ENCODE measurements around the gene PRKAG2.
"Not testable (repeated sequence)": the region's sequence is repeated elsewhere in the genome, so short reads cannot be mapped to it uniquely, and the experiment has no call there.

PRKAG2 gene

GRCh38 chr7:151573046-151573445 lies 303.9 kb downstream of the PRKAG2 start:
- not testable (repeated sequence) for H3K27ac ChIP-seq (ENCODE audit: low read length); H3K9ac ChIP-seq (ENCODE audit: low read length in 2 of 2); H3K27me3 ChIP-seq (ENCODE audit: control insufficient read depth in 1 of 2, insufficient read depth in 2 of 2, low read length in 2 of 2); H3K9me3 ChIP-seq (ENCODE audit: control insufficient read depth in 2 of 2, low read length in 2 of 2); H3K4me1 ChIP-seq (ENCODE audit: control insufficient read depth, insufficient read depth, low read length); H3K4me3 ChIP-seq (ENCODE audit: low read length in 2 of 2)
- H3K36me3 ChIP-seq (ENCODE audit: control insufficient read depth in 2 of 2, insufficient read depth in 2 of 2, low read length in 2 of 2) = peaks cover 13 to 17% of the 10 kb centered on the region in 2 donors

GRCh38 chr7:151572136-151572535 lies 304.8 kb downstream of the PRKAG2 start:
- H3K27me3 ChIP-seq (ENCODE audit: control insufficient read depth in 1 of 2, insufficient read depth in 2 of 2, low read length in 2 of 2) = no peaks in the 10 kb centered on the region

GRCh38 chr7:151571471-151571870 lies 305.4 kb downstream of the PRKAG2 start:
- Histone ChIP-seq H3K4me1 (ENCODE audit: control insufficient read depth, insufficient read depth, low read length) (peaks cover 10% of the 10 kb centered on the region), H3K9ac (ENCODE audit: low read length in 2 of 2) (no peak overlapping the region), H3K27ac (ENCODE audit: low read length) (no peak overlapping the region), H3K9me3 (ENCODE audit: control insufficient read depth in 2 of 2, low read length in 2 of 2) (no peaks in the 10 kb centered on the region), H3K36me3 (ENCODE audit: control insufficient read depth in 2 of 2, insufficient read depth in 2 of 2, low read length in 2 of 2) (peaks cover 13 to 17% of the 10 kb centered on the region in 2 donors), H3K4me3 (ENCODE audit: low read length in 2 of 2) (no peak overlapping the region), H3K27me3 (ENCODE audit: control insufficient read depth in 1 of 2, insufficient read depth in 2 of 2, low read length in 2 of 2) (no peaks in the 10 kb centered on the region)

More at GRCh38 chr7:151572136-151572535, 304.8 kb downstream of the PRKAG2 start:
- H3K4me1 ChIP-seq (ENCODE audit: control insufficient read depth, insufficient read depth, low read length) = peaks cover 3% of the 10 kb centered on the region
- H3K9me3 ChIP-seq (ENCODE audit: control insufficient read depth in 2 of 2, low read length in 2 of 2) = no peaks in the 10 kb centered on the region
- no peak overlapping the region for H3K27ac ChIP-seq (ENCODE audit: low read length)
- no peak overlapping the region for H3K4me3 ChIP-seq (ENCODE audit: low read length in 2 of 2)
- H3K36me3 ChIP-seq (ENCODE audit: control insufficient read depth in 2 of 2, insufficient read depth in 2 of 2, low read length in 2 of 2) = peaks cover 13 to 17% of the 10 kb centered on the region in 2 donors
- no peak overlapping the region for H3K9ac ChIP-seq (ENCODE audit: low read length in 2 of 2)

GRCh38 chr7:151570366-151570915 lies 306.5 kb downstream of the PRKAG2 start:
- Histone ChIP-seq H3K4me3 (ENCODE audit: low read length in 2 of 2) (no peak overlapping the region), H3K9ac (ENCODE audit: low read length in 2 of 2) (no peak overlapping the region), H3K27ac (ENCODE audit: low read length) (no peak overlapping the region), H3K9me3 (ENCODE audit: control insufficient read depth in 2 of 2, low read length in 2 of 2) (no peaks in the 10 kb centered on the region), H3K27me3 (ENCODE audit: control insufficient read depth in 1 of 2, insufficient read depth in 2 of 2, low read length in 2 of 2) (no peaks in the 10 kb centered on the region), H3K4me1 (ENCODE audit: control insufficient read depth, insufficient read depth, low read length) (peaks cover 10% of the 10 kb centered on the region), H3K36me3 (ENCODE audit: control insufficient read depth in 2 of 2, insufficient read depth in 2 of 2, low read length in 2 of 2) (peaks cover 15 to 17% of the 10 kb centered on the region in 2 donors)

- no peak overlapping the region for H3K27ac ChIP-seq (ENCODE audit: low read length)
- H3K4me3 ChIP-seq (ENCODE audit: low read length in 2 of 2) = no peak overlapping the region
- peaks cover 10% of the 10 kb centered on the region for H3K4me1 ChIP-seq (ENCODE audit: control insufficient read depth, insufficient read depth, low read length)
- no peaks in the 10 kb centered on the region for H3K9me3 ChIP-seq (ENCODE audit: control insufficient read depth in 2 of 2, low read length in 2 of 2)
- H3K27me3 ChIP-seq (ENCODE audit: control insufficient read depth in 1 of 2, insufficient read depth in 2 of 2, low read length in 2 of 2) = no peaks in the 10 kb centered on the region
- H3K9ac ChIP-seq (ENCODE audit: low read length in 2 of 2) = no peak overlapping the region
- peaks cover 20 to 21% of the 10 kb centered on the region in 2 donors for H3K36me3 ChIP-seq (ENCODE audit: control insufficient read depth in 2 of 2, insufficient read depth in 2 of 2, low read length in 2 of 2)
These were observed 307.7 kb downstream of the PRKAG2 start for GRCh38 chr7:151568956-151569940.

- H3K27ac ChIP-seq (ENCODE audit: low read length) = no peak overlapping the region
- no peaks in the 10 kb centered on the region for H3K27me3 ChIP-seq (ENCODE audit: control insufficient read depth in 1 of 2, insufficient read depth in 2 of 2, low read length in 2 of 2)
- H3K4me1 ChIP-seq (ENCODE audit: control insufficient read depth, insufficient read depth, low read length) = peaks cover 10% of the 10 kb centered on the region
- H3K36me3 ChIP-seq (ENCODE audit: control insufficient read depth in 2 of 2, insufficient read depth in 2 of 2, low read length in 2 of 2) = peaks cover 25 to 26% of the 10 kb centered on the region in 2 donors
- no peaks in the 10 kb centered on the region for H3K9me3 ChIP-seq (ENCODE audit: control insufficient read depth in 2 of 2, low read length in 2 of 2)
- H3K9ac ChIP-seq (ENCODE audit: low read length in 2 of 2) = no peak overlapping the region
- no peak overlapping the region for H3K4me3 ChIP-seq (ENCODE audit: low read length in 2 of 2)
These were observed 310.0 kb downstream of the PRKAG2 start for GRCh38 chr7:151566897-151567320.

- Histone ChIP-seq H3K27me3 (ENCODE audit: control insufficient read depth in 1 of 2, insufficient read depth in 2 of 2, low read length in 2 of 2) (no peaks in the 10 kb centered on the region), H3K36me3 (ENCODE audit: control insufficient read depth in 2 of 2, insufficient read depth in 2 of 2, low read length in 2 of 2) (peaks cover 24 to 26% of the 10 kb centered on the region in 2 donors), H3K27ac (ENCODE audit: low read length) (no peak overlapping the region), H3K4me3 (ENCODE audit: low read length in 2 of 2) (no peak overlapping the region), H3K9ac (ENCODE audit: low read length in 2 of 2) (no peak overlapping the region), H3K4me1 (ENCODE audit: control insufficient read depth, insufficient read depth, low read length) (peaks cover 10% of the 10 kb centered on the region), H3K9me3 (ENCODE audit: control insufficient read depth in 2 of 2, low read length in 2 of 2) (no peaks in the 10 kb centered on the region)
These were observed 311.4 kb downstream of the PRKAG2 start for GRCh38 chr7:151565541-151565940.

- Histone ChIP-seq H3K4me1 (ENCODE audit: control insufficient read depth, insufficient read depth, low read length) (no peaks in the 10 kb centered on the region), H3K27me3 (ENCODE audit: control insufficient read depth in 1 of 2, insufficient read depth in 2 of 2, low read length in 2 of 2) (no peaks in the 10 kb centered on the region), H3K4me3 (ENCODE audit: low read length in 2 of 2) (no peak overlapping the region), H3K36me3 (ENCODE audit: control insufficient read depth in 2 of 2, insufficient read depth in 2 of 2, low read length in 2 of 2) (peaks cover 46 to 49% of the 10 kb centered on the region in 2 donors), H3K9me3 (ENCODE audit: control insufficient read depth in 2 of 2, low read length in 2 of 2) (no peaks in the 10 kb centered on the region), H3K9ac (ENCODE audit: low read length in 2 of 2) (no peak overlapping the region), H3K27ac (ENCODE audit: low read length) (no peak overlapping the region)
These were observed 316.7 kb downstream of the PRKAG2 start for GRCh38 chr7:151560243-151560642.

GRCh38 chr7:151559557-151560183 lies 317.2 kb downstream of the PRKAG2 start:
- H3K27me3 ChIP-seq (ENCODE audit: control insufficient read depth in 1 of 2, insufficient read depth in 2 of 2, low read length in 2 of 2) = no peaks in the 10 kb centered on the region
- no peak overlapping the region for H3K9ac ChIP-seq (ENCODE audit: low read length in 2 of 2)
- peaks cover 44 to 46% of the 10 kb centered on the region in 2 donors for H3K36me3 ChIP-seq (ENCODE audit: control insufficient read depth in 2 of 2, insufficient read depth in 2 of 2, low read length in 2 of 2)
- no peak overlapping the region for H3K27ac ChIP-seq (ENCODE audit: low read length)
- H3K4me1 ChIP-seq (ENCODE audit: control insufficient read depth, insufficient read depth, low read length) = no peaks in the 10 kb centered on the region
- H3K9me3 ChIP-seq (ENCODE audit: control insufficient read depth in 2 of 2, low read length in 2 of 2) = no peaks in the 10 kb centered on the region
- H3K4me3 ChIP-seq (ENCODE audit: low read length in 2 of 2) = no peak overlapping the region

- Histone ChIP-seq H3K36me3 (ENCODE audit: control insufficient read depth in 2 of 2, insufficient read depth in 2 of 2, low read length in 2 of 2) (peaks cover 35 to 39% of the 10 kb centered on the region in 2 donors), H3K9me3 (ENCODE audit: control insufficient read depth in 2 of 2, low read length in 2 of 2) (no peaks in the 10 kb centered on the region), H3K27me3 (ENCODE audit: control insufficient read depth in 1 of 2, insufficient read depth in 2 of 2, low read length in 2 of 2) (no peaks in the 10 kb centered on the region), H3K4me3 (ENCODE audit: low read length in 2 of 2) (no peak overlapping the region), H3K27ac (ENCODE audit: low read length) (no peak overlapping the region), H3K9ac (ENCODE audit: low read length in 2 of 2) (no peak overlapping the region), H3K4me1 (ENCODE audit: control insufficient read depth, insufficient read depth, low read length) (no peaks in the 10 kb centered on the region)
These were observed 318.3 kb downstream of the PRKAG2 start for GRCh38 chr7:151558575-151558974.

All from stomach smooth muscle (tissue), 2 donors.